ENCODE data around the gene PLBD2.
"Not testable (repeated sequence)": the region's sequence is repeated elsewhere in the genome, so short reads cannot be mapped to it uniquely, and the experiment has no call there.

PLBD2 gene

DNA sequence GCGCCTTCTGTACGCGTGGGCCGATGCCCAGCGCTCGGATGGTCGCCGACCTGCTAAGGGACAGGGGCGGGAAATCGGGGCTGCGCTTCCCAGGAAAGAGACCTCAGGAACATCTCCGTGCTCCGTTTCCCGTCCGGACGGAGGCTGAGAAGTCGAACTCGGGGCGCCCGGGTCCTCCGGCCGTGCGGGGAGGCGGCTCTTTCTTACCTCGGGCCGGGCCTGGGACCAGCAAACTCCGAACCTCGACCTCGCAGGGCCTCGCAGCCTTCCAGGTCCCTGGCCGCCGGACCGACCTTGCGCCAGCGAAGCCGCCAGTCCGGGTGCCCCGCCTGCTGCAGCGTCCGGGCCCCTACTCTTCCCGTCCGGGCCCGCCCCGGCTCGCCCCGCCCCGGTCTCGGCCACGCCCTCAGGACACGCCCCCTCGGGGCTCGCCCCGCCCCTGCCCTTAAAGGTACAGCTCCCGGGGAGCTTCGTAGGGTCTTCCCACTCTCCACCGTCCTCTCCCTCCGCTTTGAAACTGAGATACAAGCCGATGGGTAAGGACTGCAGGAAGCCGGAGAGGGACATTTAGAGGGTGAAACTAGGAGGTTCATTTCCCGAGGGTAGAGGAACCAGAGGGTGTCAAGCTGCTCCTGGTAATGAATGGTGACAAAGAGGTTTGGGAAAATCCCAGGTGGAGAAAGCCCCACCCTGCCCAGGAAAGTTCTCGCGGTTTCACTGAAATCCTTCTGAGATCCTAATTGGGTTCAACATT is 23.4 kb upstream of the PLBD2 start, which contains the start of gene SLC8B1:
Gene SLC8B1 (minus strand): TSS at position 324 of the 754 bp plus-strand sequence. CDS start 2,231 bp downstream, outside the sequence.
- peak; percentile 50 for DNase-seq

DNA sequence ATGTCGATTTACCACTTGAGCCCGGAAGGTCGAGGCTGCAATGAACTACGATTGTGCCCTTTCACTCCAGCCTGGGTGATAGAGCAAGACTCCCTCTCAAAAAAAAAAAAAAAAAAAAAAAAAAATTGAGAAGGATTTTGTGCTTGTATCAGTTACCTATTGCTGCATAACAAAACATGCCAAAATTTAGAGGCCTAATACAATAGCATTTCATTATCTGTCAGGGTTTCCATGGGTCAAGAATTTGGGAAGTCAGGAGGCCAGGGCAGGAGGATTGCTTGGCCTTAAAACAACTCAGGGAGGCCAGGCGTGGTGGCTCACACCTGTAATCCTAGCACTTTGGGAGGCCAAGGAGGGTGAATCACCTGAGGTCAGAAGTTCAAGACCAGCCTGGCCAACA is 18.8 kb upstream of the PLBD2 start:
- DNase-seq = no peak

DNA sequence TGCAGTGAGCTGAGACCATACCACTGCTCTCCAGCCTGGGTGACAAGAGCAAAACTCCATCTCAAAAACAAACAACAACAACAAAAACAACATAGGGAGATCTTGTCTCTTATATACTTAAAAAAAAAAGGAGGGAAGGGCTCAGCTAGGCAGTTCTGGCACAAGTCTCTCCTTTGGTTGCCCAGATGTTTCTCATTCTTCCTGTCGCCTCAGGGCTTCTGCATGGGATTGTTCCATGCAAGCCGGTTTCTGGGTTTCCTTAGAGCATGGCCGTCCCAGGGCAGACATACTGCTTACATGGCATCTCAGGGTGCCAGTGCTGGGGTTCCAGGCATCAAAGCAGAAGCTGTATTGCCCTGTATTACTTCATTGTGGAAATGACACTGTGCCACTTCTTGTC is 18.3 kb upstream of the PLBD2 start:
- no peak for DNase-seq

DNA sequence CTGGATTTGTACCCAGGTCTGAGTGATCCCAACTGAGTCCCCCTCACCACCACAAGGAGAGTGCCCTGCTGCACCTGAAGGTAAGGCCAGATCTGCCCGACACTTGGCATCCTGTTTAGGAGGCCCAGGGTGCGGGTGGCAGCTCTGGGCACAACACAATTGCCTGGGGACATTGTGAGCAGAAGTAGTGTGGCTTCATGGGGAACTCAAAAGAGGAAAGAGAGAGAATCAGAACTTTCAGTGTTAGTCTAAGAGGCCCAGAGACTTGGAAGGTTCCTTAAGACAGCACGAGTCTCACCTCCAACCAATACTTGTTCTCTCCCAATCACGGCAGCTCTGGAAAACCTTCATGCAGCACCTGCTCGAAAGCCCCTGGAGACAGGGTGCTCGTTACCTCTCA is 16.9 kb upstream of the PLBD2 start:
- DNase-seq = no peak

DNA sequence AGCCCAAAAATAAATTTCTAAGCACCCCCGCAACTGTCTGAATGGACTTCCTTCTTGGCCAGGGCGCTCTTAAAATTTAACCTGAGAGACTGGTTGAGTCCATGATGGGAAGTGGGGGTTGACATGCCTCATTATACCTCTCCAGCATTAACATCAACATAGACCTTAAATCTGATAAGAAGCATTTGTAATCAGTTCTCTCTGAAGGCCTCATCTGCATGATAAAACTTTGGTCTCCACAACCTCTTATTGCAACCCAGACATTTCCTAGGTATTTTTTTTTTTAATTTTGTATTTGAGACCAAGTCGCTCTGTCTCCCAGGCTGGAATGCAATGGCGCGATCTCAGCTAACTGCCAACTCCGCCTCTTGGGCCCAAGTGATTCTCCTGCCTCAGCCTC is 13.1 kb upstream of the PLBD2 start:
- DNase-seq = no peak

DNA sequence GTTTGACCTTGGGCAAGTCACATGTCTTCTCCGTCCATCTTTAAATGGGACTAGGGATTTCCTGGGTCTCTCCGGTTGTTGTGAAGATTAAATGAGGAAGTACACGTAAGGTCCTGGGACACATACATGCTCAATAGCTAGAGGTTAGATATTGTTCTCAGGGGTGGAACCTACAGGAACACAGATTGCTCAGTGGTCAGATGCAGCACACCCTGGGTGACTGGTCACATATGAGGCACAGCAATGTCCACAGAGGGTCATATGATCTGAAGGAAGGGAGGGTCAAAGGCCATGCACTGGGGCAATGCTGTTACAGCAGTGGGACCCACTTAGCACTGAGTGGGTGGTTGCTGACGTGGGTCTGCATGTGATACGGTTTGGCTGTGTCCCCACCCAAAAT is 12.0 kb upstream of the PLBD2 start:
- no peak for DNase-seq

DNA sequence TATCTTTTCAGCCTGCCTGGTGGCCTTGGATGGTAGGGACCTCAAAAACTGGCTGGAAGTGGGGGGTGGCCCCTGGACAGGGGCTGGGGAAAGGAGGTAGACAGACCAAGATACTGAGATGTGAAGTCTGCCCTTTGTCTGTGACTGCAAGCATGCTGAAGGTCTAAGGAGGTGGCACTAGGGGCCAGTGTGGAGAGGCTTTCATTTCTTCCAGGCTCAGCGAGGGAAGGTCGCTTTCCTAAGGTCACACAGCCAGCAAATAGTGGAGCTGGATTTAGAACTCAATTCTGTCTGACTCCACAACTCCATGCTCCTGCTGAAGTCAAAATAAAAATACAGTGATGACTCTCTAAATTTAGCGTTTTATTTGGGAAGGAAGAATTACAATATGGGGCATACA is 11.3 kb upstream of the PLBD2 start:
- no peak for DNase-seq

DNA sequence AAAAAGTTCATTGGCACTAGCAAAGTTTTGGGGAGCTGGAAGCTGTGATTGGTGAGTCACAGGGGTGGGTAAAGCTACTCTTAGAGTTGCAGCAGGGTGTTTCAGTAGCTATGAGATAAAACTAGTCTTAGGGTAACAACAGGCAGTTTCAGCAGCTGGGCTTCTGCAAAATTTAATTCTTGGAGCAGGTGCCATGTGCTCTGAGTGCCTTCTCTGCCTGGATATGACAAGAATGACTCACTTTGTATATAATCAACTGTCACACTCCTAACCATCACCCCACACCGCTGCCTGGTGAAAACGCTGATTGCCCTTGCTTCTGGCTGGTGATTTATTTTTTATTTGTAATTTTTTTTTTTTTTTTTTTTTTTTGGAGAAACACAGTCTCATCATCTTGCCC is 10.5 kb upstream of the PLBD2 start:
- DNase-seq = no peak

DNA sequence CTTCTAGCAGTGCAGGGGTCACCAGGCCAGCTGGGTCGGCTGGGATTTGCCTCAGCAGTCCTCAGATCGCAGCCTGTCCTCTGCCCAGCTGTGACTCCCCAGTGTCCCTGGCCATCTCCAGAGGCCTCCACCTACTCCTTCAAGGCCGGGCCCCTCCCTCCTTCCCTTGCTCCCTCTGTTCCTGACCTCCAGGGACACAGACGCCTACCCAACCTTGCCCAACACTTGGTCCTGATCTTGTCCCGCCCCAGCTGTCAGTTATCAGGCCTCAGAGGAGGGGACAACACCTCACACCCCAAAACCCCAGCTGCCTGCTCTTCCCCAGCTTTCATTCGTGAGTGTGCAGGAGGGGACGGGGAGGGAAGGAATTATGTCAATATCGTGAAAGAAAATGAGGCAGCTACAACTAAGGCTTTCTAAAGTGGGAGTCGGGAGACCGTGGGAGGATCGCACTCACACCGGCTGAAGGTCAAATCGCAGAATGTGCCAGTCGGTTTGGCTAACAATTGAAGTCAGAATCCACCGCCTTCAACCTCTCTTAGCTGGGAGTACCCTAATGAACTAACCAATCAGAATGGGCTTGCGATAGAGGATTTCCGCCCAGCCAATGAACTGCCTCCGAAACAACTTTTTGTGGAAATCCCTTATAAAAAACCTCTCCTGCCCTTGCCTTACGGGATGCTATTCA is 9.4 kb upstream of the PLBD2 start:
- no peak for DNase-seq

DNA sequence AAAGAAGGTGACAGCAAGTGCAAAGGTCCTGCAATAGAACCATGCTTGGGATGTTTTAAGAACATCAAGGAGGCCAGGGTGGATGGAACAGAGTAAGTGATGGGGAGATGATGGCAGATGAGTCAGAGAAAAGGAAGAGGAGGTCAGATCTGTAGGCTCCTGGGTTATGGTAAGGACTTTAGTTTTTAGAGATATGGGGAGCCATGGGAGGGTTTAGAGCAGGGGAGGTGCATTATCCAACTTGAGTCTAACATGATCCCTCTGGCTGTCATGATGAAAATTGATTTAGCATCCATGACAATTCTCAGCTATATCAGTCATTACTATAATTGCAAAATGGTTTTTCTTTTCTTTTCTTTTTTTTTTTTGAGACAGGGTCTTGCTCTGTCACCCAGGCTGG is 7.3 kb upstream of the PLBD2 start:
- DNase-seq = no peak

DNA sequence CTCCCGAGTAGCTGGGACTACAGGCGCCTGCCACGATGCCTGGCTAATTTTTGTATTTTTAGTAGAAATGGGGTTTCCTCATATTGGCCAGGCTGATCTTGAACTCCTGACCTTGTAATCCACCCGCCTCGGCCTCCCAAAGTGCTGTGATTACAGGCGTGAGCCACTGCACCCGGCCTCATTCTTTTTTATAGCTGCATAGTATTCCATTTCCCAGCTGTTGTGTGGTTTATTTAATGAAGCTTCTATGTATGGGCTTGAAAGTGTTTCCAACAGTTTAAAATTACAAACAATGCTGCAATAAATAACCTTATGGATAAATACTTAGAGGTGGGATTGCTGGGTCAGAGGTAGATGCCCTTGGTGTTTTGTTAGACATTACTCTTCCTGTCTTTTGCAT is 4.2 kb upstream of the PLBD2 start:
- DNase-seq = not testable (repeated sequence)

DNA sequence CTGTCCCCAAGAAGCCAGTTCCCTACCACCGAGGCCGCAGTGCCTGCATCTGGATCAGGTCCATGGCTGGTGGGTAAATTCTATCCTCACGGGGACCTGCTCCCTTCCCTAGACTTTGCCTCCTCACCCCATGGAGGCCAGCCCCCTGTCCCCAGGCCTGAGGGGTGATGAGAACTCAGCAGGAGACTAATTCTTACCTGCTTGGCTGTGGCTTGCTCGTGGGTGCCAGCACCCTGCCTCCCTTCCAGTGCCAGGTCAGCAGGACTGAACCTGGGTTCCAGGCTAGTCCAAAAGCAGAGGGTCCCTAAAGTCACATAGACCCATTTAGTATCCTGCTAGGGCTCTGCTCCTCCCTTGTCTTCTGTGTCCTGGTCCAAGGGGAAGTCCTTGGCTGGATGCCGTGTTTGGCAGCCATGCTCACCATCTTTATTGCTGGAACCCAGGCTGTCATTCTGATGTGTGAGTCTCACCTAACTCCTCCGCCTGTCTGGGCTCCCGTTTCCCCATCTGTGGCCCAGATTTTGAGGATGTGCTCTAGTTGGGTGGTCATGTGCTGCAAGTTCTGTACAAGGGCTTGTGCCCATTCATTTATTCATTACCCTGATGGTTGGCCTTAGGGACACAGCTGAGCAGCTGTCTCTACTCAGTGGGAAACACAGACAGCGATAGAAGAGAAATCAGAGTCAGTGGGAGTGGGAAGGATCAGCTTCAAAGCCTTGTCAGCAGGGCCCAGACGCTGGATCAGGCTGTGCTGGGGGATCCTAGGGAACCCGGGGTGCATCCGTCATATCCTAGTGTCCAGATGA is 949 bp downstream of the PLBD2 start:
- no peak for DNase-seq

DNA sequence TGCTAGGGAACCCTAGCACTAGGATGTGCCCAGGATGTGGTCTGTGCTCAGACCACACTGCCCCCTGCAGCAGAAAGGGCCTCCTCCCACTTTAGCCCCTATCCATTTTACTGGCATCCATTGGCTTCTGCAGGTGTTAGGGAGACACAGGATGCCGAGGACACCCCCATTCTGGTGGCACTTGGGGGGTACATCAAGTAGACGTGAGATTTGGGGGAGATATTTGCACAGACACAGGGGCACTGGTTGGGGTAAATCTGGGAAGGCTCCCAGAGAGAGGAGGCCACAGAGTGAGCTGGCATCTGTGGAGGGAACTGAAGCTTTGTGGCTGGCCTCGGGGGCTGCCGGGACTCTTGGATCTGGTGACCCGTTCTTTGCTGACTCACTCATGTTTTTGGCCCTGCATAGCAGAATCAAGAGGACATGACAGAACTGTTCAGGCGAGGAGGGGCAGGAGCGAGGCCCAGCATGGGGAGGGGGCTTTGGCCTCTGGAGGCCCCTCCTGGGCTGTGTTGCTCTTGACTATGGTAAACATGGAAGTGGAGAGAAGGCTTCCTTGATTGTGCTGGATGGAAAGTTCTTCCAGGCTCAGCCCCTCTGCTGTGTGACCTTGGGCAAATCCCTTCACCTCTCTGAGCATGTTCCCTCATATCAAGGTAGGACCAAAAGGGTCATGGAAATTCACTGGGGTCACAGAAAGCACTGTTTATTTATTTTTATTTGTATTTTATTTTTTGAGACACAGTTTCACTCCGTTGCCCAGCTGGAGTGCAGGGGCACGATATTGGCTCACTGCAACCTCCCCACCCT is 1.8 kb downstream of the PLBD2 start:
- no peak for DNase-seq

DNA sequence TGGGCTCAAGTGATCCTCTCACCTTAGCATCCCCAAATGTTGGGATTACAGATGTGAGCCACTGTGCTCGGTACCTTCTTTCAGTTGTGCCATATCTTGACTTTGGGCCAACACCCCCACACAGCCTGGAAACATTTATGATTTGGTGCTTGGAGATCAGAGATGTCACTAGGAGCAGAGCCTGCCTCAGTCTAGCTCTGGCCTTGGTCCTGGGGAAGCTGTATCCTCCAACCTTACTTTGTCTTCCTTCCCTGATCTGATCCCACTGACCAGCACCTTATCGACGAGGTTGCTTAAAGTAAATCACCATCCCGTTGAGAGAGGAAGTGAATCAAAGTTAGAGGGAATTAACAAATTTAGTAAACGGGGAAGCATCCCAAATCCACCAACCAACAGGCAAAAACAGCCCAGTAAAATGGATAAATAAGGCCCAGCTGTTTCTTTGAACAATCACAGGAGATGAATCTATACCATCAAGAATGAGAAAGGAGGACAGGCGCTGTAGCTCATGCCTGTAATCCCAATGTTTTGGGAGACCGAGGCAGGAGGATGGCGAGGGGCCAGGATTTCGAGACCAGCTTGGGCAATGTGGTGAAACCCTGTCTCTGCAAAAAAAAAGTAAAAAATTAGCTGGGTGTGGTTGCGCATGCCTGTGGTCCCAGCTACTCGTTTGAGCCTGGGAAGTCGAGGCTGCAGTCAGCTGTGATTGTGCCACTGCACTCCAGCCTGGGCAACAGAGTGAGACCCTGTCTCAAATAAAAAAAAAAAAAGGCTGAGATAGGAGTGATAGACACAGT is 3.4 kb downstream of the PLBD2 start:
- no peak for DNase-seq

DNA sequence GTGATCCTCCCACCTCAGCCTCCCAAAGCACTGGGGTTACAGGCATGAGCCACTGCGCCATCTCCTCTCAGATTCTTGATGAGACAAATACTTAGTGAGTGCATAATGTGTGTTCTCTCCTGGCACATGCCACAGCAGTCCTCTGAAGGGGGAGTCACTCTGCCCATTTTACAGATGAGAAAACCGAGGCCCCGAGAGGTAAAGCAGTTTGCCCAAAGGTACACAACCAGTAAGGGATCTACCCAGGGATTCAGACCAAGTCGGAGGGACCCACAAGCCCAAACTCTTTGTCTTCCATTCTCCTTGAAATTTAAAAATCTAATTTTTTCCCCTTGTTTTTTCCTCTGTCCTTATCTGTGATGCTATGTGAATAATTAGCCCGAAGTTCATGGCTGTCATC is 6.3 kb downstream of the PLBD2 start:
- no peak for DNase-seq

DNA sequence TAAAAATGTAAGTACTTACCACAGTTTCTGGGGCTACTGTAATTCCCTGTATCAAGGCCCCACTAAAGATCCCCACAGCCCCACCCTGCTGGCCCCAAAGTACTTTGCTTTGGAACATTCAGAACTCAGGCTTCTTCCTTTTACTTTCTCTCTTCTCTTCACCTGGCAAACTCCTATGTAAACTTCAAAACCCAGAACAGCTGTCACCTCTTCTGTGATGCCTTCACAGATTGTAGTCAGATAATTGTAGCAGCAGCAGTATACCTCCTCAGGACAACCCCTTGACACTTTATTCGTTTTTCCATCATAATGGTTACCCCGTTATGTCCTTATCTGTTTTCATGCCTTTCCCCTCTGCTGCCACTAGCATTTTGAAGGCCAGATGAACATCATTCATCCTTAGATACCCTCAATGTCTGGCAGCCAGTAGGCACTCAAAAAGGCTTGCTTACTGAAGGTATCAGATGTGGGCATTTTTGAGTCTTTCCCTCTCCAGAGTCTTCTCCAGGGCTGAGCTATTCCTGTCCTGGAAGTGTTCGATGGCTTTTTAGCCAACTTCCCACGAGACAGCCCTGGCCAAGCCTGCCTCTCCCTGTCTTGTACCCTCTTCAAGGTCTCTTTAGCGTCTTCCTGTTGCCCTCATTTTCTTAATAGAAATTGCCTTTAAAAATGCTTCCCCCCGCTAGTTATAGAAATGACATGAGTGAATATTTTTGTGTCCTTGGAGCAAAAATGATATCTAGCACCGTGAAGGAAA is 7.4 kb downstream of the PLBD2 start:
- DNase-seq = no peak

DNA sequence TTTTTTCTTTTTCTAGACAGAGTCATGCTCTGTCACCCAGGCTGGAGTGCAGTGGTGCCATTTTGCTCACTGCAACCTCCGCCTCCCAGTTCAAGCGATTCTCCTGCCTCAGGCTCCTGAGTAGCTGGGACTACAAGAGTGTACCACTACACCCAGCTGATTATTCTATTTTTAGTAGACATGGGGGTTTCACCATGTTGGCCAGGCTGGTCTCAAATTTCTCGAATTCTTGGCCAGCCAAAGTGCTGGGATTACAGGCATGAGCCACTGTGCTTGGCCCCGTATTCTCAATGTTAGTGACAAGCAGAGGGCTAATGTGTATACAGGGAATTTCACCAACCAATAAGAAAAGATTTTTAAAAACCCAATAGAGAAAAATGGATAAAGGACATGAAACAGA is 8.4 kb downstream of the PLBD2 start:
- DNase-seq = no peak

DNA sequence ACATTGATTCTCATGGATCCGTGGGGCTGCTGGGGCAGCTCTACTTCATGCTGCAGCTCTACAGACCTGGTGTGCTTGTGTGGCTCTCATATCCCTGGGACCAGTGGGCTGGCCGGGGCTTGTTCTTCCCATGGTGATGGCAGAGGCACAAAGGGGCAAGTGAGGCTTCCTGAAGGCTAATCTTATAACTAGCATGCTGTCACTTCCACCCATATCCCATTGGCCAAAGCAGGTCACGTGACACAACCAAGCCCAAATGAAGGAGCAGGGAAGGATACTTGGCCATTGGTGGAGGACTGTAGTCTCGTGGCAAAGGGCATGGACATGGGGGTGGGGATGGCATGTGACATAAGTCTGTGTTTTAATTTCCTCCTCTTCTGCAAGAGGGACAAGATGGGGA is 9.9 kb downstream of the PLBD2 start:
- DNase-seq = no peak

DNA sequence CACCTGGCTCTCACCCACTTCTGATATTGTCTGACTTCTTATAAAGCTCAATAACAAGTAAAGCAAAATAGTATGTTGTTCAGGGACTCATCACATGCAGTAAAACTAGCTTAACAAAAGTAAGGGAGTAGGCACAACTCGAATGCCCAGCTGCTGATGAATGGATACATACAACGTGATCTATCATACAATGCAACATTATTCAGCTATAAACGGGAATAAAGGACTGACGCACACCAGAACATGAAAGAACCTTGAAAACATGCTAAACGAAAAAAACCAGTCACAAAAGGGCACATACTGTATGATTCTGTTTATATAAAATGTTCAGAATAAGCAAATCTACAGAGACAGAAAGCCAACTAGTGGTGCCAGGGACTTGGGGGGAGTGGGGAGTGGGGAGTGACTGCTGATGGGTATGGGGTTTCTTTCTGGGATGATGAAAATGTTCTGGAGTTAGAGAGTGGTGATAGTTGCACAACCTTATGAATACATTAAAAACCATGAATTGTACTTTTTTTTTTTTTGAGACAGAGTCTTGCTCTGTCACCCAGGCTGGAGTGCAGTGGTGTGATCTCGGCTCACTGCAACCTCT is 11.1 kb downstream of the PLBD2 start:
- DNase-seq = no peak

DNA sequence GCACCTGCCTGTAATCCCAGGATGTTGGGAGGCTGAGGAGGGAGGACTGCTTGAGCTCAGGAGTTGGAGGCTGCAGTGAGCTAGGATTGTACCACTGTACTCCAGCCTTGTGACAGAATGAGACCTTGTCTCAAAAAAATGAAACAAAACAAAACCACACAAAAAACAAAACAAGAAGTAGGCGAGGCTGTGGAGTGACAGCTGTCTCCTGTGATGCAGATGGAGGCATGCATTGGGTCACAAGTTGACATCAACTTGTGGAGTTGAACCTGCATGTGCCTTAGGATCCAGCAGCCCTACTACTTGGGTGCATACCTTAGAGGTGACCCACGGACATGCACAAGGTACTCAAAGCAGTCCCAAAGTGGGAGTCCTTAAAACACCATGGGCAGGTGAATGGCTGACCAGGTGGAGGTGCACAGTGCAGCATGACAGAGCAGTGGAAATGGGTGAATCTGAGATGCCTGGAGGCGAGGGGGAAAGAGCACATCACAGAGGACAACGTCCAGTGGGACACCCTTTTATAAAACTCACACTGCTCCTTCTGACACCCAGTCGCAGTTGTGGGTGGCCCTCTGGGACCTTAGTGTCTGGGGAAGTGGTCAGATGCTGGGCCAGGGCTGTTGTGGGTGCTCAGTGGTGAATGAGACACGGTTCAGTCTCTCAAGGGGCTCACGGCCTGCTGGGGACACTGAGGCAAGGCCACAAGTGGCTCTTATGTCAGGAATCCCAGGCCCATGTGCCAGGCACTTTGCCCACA is 12.7 kb downstream of the PLBD2 start:
- no peak for DNase-seq

Measured in DMS79 treated with DMSO at 0.1 percent for 48 hours (cell line).